Kidney (tissue), 14 donors: ENCODE measurements around the gene TRIM13. TPM values are rescaled to one million over a fixed set of nuclear protein-coding genes. Genes with fewer than 3 reads are reported as not detected.

Source experiments
- DNase-seq, 5 donors: peaks; one replicate each; pipeline ENCODE4 v3.0.0-alpha.2; 2013 to 2020
- FAIRE-seq: peaks from 2 replicates; lab custom pipeline; 2012; peaks lifted over from hg19 to GRCh38; lab: Jason Lieb, UNC
- H3K27ac ChIP-seq, 2 donors: one replicate each; pipeline ENCODE4 v1.7.0; 2013; ENCODE audit warnings: low read depth in 2 of 2, low read length in 2 of 2, inconsistent platforms in 1 of 2
- H3K27me3 ChIP-seq: one replicate; pipeline ENCODE4 v1.7.1; 2013; ENCODE audit warnings: low read length, inconsistent platforms; ENCODE audit not compliant: control insufficient read depth, insufficient read depth
- H3K36me3 ChIP-seq, 3 donors: one replicate each; pipeline versions ENCODE4 v1.7.0 to v1.7.1; 2013; ENCODE audit warnings: low read length in 3 of 3, control low read depth in 1 of 3, inconsistent platforms in 1 of 3; ENCODE audit not compliant: insufficient read depth in 3 of 3, control insufficient read depth in 2 of 3
- H3K4me1 ChIP-seq, 3 donors: one replicate each; pipeline versions ENCODE4 v1.7.0 to v1.7.1; 2013; ENCODE audit warnings: low read length in 3 of 3, inconsistent platforms in 1 of 3, low read depth in 1 of 3; ENCODE audit not compliant: control insufficient read depth in 2 of 3, insufficient read depth in 2 of 3
- H3K4me3 ChIP-seq, 3 donors: one replicate each; pipeline versions ENCODE4 v1.7.0 to v1.8.1; 2013; ENCODE audit warnings: low read length in 3 of 3, control low read depth in 1 of 3, inconsistent platforms in 1 of 3
- H3K9ac ChIP-seq, 3 donors: one replicate each; pipeline versions ENCODE4 v1.7.0 to v1.7.1; 2013; ENCODE audit warnings: low read length in 3 of 3, control low read depth in 1 of 3, inconsistent platforms in 1 of 3
- H3K9me3 ChIP-seq, 3 donors: one replicate each; pipeline versions ENCODE4 v1.7.0 to v1.7.1; 2013; ENCODE audit warnings: low read length in 3 of 3, control low read depth in 1 of 3, inconsistent platforms in 1 of 3; ENCODE audit not compliant: control insufficient read depth in 2 of 3, insufficient read depth in 1 of 3
- intact Hi-C: fragments of 100-400 bp; cut with DNase I; formaldehyde crosslinking; loops from one replicate; pipeline ENCODE4 v1.11.1; 2022
- polyA plus RNA-seq: library from polyadenylated mRNA; stranded (reverse); fragments of 350-450 nt; fragmentation: Illumina TruSeq; extraction: RNeasy Lipid Tissue Mini Kit (QIAGEN cat#74804); gene quantifications from one replicate; pipeline ENCODE4 v1.2.3, GENCODE V29; 2014; ENCODE audit warnings: low read depth, low replicate concordance; ENCODE audit not compliant: insufficient read depth
- total RNA-seq: library from RNA; stranded (reverse); fragmentation: NEBNext Ultra II Directional; extraction: Animal tissue kit (Norgen Biotek cat#: 25700); gene quantifications from one replicate; pipeline ENCODE4 v1.2.1, GENCODE V29; 2021
- TF ChIP-seq, protein P1 (sequence below): IDR thresholded peaks from 3 replicates; pipeline ENCODE4 v1.5.1; 2012; ENCODE audit warnings: mild to moderate bottlenecking, moderate library complexity, borderline replicate concordance; ENCODE audit not compliant: insufficient read depth; ENCODE audit errors: extremely low read depth
- donor health status: control.
- donor health status: control.
- donor health status: control.
- donor health status: control.
- donor health status: control.
- donor health status: DM: yes; HTN: yes; CAD: no.
- donor health status: Normal renal cell carcinoma (clear cell type).

Gene TRIM13
- total and polyA plus RNA-seq, 2 donors from 2014 or later, result 28.2 to 29.9 TPM

DNA sequence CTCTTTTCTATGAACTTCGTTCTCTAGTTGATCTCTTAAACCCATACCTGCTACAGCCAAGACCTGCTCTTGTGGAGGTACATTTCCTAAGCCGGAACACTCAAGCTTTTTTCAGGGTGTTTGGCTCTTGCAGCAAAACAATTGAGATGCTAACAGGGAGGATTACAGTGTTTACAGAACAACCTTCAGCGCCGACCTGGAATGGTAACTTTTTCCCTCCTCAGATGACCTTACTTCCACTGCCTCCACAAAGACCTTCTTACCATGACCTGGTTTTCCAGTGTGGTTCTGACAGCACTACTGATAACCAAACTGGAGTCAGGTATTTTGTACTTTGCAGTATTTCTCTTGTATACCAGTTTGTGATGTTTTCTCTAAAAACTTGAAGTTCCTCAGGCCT is 18.9 kb downstream of the TRIM13 start:
- intact Hi-C loops, result no loop called here
- Histone ChIP-seq H3K4me3 (no peak overlapping the region), H3K27me3 (no peaks in the 10 kb centered on the region), H3K4me1 (peaks cover 0 to 7% (median 0%) of the 10 kb centered on the region in 3 donors), H3K9me3 (no peaks in the 10 kb centered on the region), H3K36me3 (peaks cover 7 to 14% (median 7%) of the 10 kb centered on the region in 3 donors), H3K27ac (peak overlapping the region in 1 of 2 donors; percentile 51), H3K9ac (no peak overlapping the region)
- DNase-seq, result no peak
- TF ChIP-seq, protein P1, sequence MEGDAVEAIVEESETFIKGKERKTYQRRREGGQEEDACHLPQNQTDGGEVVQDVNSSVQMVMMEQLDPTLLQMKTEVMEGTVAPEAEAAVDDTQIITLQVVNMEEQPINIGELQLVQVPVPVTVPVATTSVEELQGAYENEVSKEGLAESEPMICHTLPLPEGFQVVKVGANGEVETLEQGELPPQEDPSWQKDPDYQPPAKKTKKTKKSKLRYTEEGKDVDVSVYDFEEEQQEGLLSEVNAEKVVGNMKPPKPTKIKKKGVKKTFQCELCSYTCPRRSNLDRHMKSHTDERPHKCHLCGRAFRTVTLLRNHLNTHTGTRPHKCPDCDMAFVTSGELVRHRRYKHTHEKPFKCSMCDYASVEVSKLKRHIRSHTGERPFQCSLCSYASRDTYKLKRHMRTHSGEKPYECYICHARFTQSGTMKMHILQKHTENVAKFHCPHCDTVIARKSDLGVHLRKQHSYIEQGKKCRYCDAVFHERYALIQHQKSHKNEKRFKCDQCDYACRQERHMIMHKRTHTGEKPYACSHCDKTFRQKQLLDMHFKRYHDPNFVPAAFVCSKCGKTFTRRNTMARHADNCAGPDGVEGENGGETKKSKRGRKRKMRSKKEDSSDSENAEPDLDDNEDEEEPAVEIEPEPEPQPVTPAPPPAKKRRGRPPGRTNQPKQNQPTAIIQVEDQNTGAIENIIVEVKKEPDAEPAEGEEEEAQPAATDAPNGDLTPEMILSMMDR, result no peak
- FAIRE-seq, result no peak

DNA sequence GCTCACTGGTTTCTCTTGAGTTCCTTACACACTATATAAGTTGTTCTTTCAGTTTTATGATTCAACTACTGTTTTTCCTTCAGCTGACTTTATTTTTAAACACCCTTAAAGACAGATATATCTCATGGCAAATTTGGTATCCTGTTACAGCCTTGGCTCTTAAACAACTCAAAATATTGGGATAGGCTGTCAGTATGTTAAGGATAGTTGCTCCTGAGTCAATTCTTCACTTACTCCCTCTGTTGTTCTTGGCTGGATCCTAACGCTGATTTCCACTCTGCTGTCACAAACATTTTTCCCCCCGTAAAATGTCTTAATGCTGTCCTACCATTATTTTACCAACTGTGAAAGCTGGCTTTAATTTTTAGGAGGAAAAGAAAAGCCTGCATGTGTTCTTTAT is 19.6 kb downstream of the TRIM13 start:
- Histone ChIP-seq H3K4me1 (peaks cover 0 to 7% (median 0%) of the 10 kb centered on the region in 3 donors), H3K4me3 (no peak overlapping the region), H3K9ac (no peak overlapping the region), H3K27me3 (no peaks in the 10 kb centered on the region), H3K36me3 (peaks cover 7 to 14% (median 7%) of the 10 kb centered on the region in 3 donors), H3K9me3 (no peaks in the 10 kb centered on the region), H3K27ac (no peak overlapping the region)
- FAIRE-seq, result no peak
- no peak for DNase-seq
- TF ChIP-seq, protein P1, result no peak
- intact Hi-C loops, result no loop called here

DNA sequence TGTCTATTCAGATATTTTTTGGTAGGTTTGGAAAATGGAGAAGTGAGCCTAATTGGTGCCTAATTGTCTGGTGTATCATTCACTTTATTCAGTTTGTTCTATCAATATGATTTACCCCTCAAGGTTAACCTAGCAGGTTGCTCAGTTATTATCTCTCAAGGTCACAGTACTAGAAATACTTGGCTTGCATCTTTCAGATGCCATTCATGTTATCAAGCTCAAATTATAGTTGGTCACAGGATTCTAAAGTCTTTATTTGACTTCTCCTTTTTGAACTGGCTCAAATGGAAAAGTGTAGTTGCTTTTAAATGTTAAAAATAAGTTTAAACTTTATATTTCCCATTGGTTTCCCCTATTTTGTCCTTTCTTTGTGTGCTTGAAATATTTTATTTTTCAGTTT is 21.0 kb downstream of the TRIM13 start:
- H3K27me3 ChIP-seq, result no peaks in the 10 kb centered on the region
- H3K9me3 ChIP-seq, result no peaks in the 10 kb centered on the region
- H3K4me3 ChIP-seq, result no peak overlapping the region
- no peak for DNase-seq
- H3K36me3 ChIP-seq, result peaks cover under 1 to 3% (median 2%) of the 10 kb centered on the region in 3 donors
- H3K9ac ChIP-seq, result no peak overlapping the region
- intact Hi-C loops, result no loop called here
- TF ChIP-seq, protein P1, result no peak
- no peak overlapping the region for H3K27ac ChIP-seq
- no peak for FAIRE-seq
- H3K4me1 ChIP-seq, result peaks cover 0 to 7% (median 0%) of the 10 kb centered on the region in 3 donors

DNA sequence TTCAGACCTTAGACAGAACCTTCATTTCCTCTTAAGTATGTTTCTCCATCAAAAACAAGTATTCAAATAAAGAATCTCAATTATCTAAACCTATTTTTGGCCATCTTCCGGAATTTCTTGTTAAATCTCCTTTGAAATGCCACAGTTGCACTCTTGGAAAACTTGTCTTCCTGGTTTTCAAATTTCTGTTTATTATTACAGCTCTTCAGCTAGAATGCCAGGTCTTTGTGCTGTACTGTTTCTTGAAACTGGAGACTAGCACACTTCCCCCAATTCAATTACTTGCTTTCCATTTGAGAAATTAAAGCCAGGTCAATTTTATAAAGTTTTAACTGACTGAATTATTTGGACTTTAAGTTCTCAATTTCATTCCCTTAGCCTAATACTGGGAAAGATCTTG is 28.6 kb downstream of the TRIM13 start:
- no peak overlapping the region for H3K27ac ChIP-seq
- peaks cover 0 to 1% (median 0%) of the 10 kb centered on the region in 3 donors for H3K36me3 ChIP-seq
- H3K9me3 ChIP-seq, result no peaks in the 10 kb centered on the region
- FAIRE-seq (no peak), DNase-seq (peak in 2 of 5 donors; percentile 26 to 32)
- intact Hi-C loops, result no loop called here
- H3K4me3 ChIP-seq, result no peak overlapping the region
- TF ChIP-seq, protein P1, result no peak
- H3K9ac ChIP-seq, result no peak overlapping the region
- H3K4me1 ChIP-seq, result no peaks in the 10 kb centered on the region
- no peaks in the 10 kb centered on the region for H3K27me3 ChIP-seq
